H1 (cell line): ENCODE measurements around the gene NBEA. TPM values are rescaled to one million over a fixed set of nuclear protein-coding genes. Genes with fewer than 3 reads are reported as not detected.

ENCODE experiments used
- CTCF ChIA-PET: fragments of 300-600 bp; sonication (Branson Sonifier 250); formaldehyde crosslinking; loops from one replicate; lab custom pipeline; 2021; ENCODE audit not compliant: partially characterized antibody; lab: Charles Lee
- POLR2A ChIA-PET: fragments of 300-600 bp; sonication (Branson Sonifier 250); formaldehyde crosslinking; loops from one replicate; lab custom pipeline; 2021; ENCODE audit warnings: inconsistent platforms; ENCODE audit not compliant: partially characterized antibody; lab: Charles Lee
- DNase-seq, 2 experiments: peaks; one replicate each; pipeline versions ENCODE4 v3.0.0 to v3.0.0-alpha.2; 2010 to 2022; ENCODE audit warnings: low spot score in 2 of 2, low read depth in 1 of 2, mixed read lengths in 1 of 2
- FAIRE-seq: peaks from 2 replicates; lab custom pipeline; 2011; peaks lifted over from hg19 to GRCh38; lab: Jason Lieb, UNC
- H2AFZ ChIP-seq: 2 replicates; pipeline ENCODE4 v1.8.1; 2012; ENCODE audit warnings: low read length, inconsistent platforms
- H2AK5ac ChIP-seq: 2 replicates; pipeline ENCODE4 v1.6.1; 2013; ENCODE audit warnings: low read depth, low read length
- H2BK120ac ChIP-seq: replicated peaks from 2 replicates; pipeline ENCODE3; 2013; ENCODE audit warnings: low read depth, low read length, inconsistent platforms
- H2BK12ac ChIP-seq: 2 replicates; pipeline ENCODE4 v1.6.1; 2013; ENCODE audit warnings: low read depth, low read length
- H2BK15ac ChIP-seq: 2 replicates; pipeline ENCODE4 v1.6.1; 2013; ENCODE audit warnings: low read length
- H2BK20ac ChIP-seq: 2 replicates; pipeline ENCODE4 v1.6.1; 2013; ENCODE audit warnings: low read length
- H2BK5ac ChIP-seq: 2 replicates; pipeline ENCODE4 v1.6.1; 2013; ENCODE audit warnings: low read depth, low read length
- H3K14ac ChIP-seq: 2 replicates; pipeline ENCODE4 v1.6.1; 2013; ENCODE audit warnings: inconsistent platforms; ENCODE audit not compliant: insufficient read length
- H3K18ac ChIP-seq: 2 replicates; pipeline ENCODE4 v1.6.1; 2013; ENCODE audit warnings: low read length; ENCODE audit errors: extremely low read depth
- H3K23ac ChIP-seq: 2 replicates; pipeline ENCODE4 v1.6.1; 2013; ENCODE audit warnings: inconsistent platforms; ENCODE audit not compliant: insufficient read length
- H3K23me2 ChIP-seq: 2 replicates; pipeline ENCODE4 v1.6.1; 2013; ENCODE audit warnings: low read depth, low read length
- H3K27ac ChIP-seq: 2 replicates; pipeline ENCODE4 v1.6.1; 2011; ENCODE audit warnings: low read depth, low read length, inconsistent platforms
- H3K27me3 ChIP-seq, 4 experiments: replicated peaks in 1 of 4; 1 replicate in 1 of 4; 2 replicates in 3 of 4; pipeline versions ENCODE4 v1.6.1 to v1.8.1; 2011 to 2013; ENCODE audit warnings: low read length in 3 of 4, mild to moderate bottlenecking in 3 of 4, inconsistent platforms in 2 of 4, mixed read lengths in 2 of 4, moderate library complexity in 1 of 4; ENCODE audit not compliant: control insufficient read depth in 3 of 4, insufficient read depth in 3 of 4; ENCODE audit errors: extremely low read depth in 1 of 4
- H3K36me3 ChIP-seq, 4 experiments: 2 replicates each; pipeline versions ENCODE4 v1.6.1 to v1.8.1; 2011 to 2013; ENCODE audit warnings: mild to moderate bottlenecking in 4 of 4, low read length in 3 of 4, moderate library complexity in 2 of 4, control low read depth in 1 of 4, inconsistent platforms in 1 of 4; ENCODE audit not compliant: insufficient read depth in 4 of 4, control insufficient read depth in 2 of 4
- H3K4ac ChIP-seq: replicated peaks from 2 replicates; pipeline ENCODE3; 2013; ENCODE audit warnings: low read length, low read depth, mixed read lengths, inconsistent platforms; ENCODE audit not compliant: insufficient read length
- H3K4me1 ChIP-seq, 4 experiments: replicated peaks in 1 of 4; 1 replicate in 1 of 4; 2 replicates in 3 of 4; pipeline versions ENCODE4 v1.6.1 to v1.8.1; 2011 to 2013; ENCODE audit warnings: low read length in 3 of 4, inconsistent platforms in 2 of 4, mixed read lengths in 1 of 4; ENCODE audit not compliant: insufficient read depth in 4 of 4, control insufficient read depth in 3 of 4
- H3K4me2 ChIP-seq, 2 experiments: 2 replicates each; pipeline versions ENCODE4 v1.6.1 to v1.8.1; 2011 to 2013; ENCODE audit warnings: low read depth in 2 of 2, low read length in 2 of 2, control low read depth in 1 of 2, inconsistent platforms in 1 of 2, mild to moderate bottlenecking in 1 of 2; ENCODE audit not compliant: insufficient read depth in 1 of 2
- H3K4me3 ChIP-seq, 4 experiments: fragments of 200-600, 300-600 bp in 1 of 4; sonication (generic), shearing (Covaris generic), sonication (Bioruptor Twin) in 1 of 4; 2 replicates each; pipeline versions ENCODE4 v1.5.1 to v1.8.1; 2011 to 2016; ENCODE audit warnings: low read length in 4 of 4, low read depth in 3 of 4, control low read depth in 2 of 4, inconsistent platforms in 2 of 4, mild to moderate bottlenecking in 2 of 4, mixed read lengths in 1 of 4, moderate library complexity in 1 of 4; ENCODE audit not compliant: insufficient read depth in 2 of 4; ENCODE audit errors: extremely low read depth in 1 of 4
- H3K56ac ChIP-seq: replicated peaks from 2 replicates; pipeline ENCODE3; 2013; ENCODE audit warnings: low read depth, mild to moderate bottlenecking, mixed read lengths, low read length, inconsistent platforms; ENCODE audit not compliant: insufficient read length
- H3K79me1 ChIP-seq: 2 replicates; pipeline ENCODE4 v1.6.1; 2013; ENCODE audit warnings: low read depth, low read length, control low read depth
- H3K79me2 ChIP-seq, 2 experiments: 2 replicates each; pipeline versions ENCODE4 v1.6.1 to v1.8.1; 2012 to 2013; ENCODE audit warnings: low read length in 2 of 2, mild to moderate bottlenecking in 2 of 2, inconsistent platforms in 1 of 2; ENCODE audit not compliant: insufficient read depth in 2 of 2, control insufficient read depth in 1 of 2
- H3K9ac ChIP-seq, 4 experiments: replicated peaks in 1 of 4; 1 replicate in 1 of 4; 2 replicates in 3 of 4; pipeline versions ENCODE4 v1.6.1 to v1.8.1; 2011 to 2013; ENCODE audit warnings: low read depth in 3 of 4, low read length in 3 of 4, control low read depth in 2 of 4, mild to moderate bottlenecking in 2 of 4, moderate library complexity in 2 of 4, inconsistent platforms in 1 of 4; ENCODE audit errors: extremely low read depth in 1 of 4
- H3K9me3 ChIP-seq, 2 experiments: 2 replicates each; pipeline versions ENCODE4 v1.6.1 to v1.8.1; 2012 to 2013; ENCODE audit warnings: mild to moderate bottlenecking in 2 of 2, moderate library complexity in 2 of 2, control low read depth in 1 of 2, inconsistent platforms in 1 of 2, low read depth in 1 of 2, low read length in 1 of 2, mixed read lengths in 1 of 2; ENCODE audit not compliant: insufficient read depth in 2 of 2
- H4K20me1 ChIP-seq, 2 experiments: replicated peaks in 1 of 2; 2 replicates each; pipeline versions ENCODE3 to v1.8.1; 2011 to 2013; ENCODE audit warnings: inconsistent platforms in 2 of 2, low read length in 2 of 2, mild to moderate bottlenecking in 1 of 2; ENCODE audit not compliant: insufficient read depth in 2 of 2, control insufficient read depth in 1 of 2
- H4K5ac ChIP-seq: 2 replicates; pipeline ENCODE4 v1.6.1; 2013; ENCODE audit warnings: low read length, low read depth, mixed read lengths, inconsistent platforms; ENCODE audit not compliant: insufficient read length
- H4K8ac ChIP-seq: 2 replicates; pipeline ENCODE4 v1.8.0; 2013; ENCODE audit warnings: mild to moderate bottlenecking, moderate library complexity, low read length, inconsistent platforms; ENCODE audit not compliant: insufficient read depth; ENCODE audit errors: extremely low read depth
- H4K91ac ChIP-seq: replicated peaks from 2 replicates; pipeline ENCODE3; 2013; ENCODE audit warnings: low read length, mixed read lengths, inconsistent platforms; ENCODE audit not compliant: insufficient read length
- BRCA1 ChIP-seq: IDR thresholded peaks from 2 replicates; pipeline ENCODE4 v1.6.1; 2012; ENCODE audit warnings: low read depth, low read length, improper control_type of control experiment
- CBX8 ChIP-seq: fragments of 300-800, 300-1000 bp; sonication (generic); IDR thresholded peaks from 2 replicates; pipeline ENCODE4 v1.7.1; 2016; ENCODE audit warnings: low read depth, low read length, borderline replicate concordance
- CEBPB ChIP-seq: IDR thresholded peaks from 2 replicates; pipeline ENCODE4 v1.6.1; 2012; ENCODE audit warnings: low read depth, low read length
- CHD2 ChIP-seq: IDR thresholded peaks from 2 replicates; pipeline ENCODE4 v1.6.1; 2012; ENCODE audit warnings: low read length, improper control_type of control experiment
- CTCF ChIP-seq, 3 experiments: IDR thresholded peaks; 1 replicate in 2 of 3; 2 replicates in 1 of 3; pipeline versions ENCODE4 v1.5.1 to v1.6.1; 2011; ENCODE audit warnings: low read length in 3 of 3, mild to moderate bottlenecking in 3 of 3, inconsistent platforms in 2 of 3, low read depth in 1 of 3, moderate library complexity in 1 of 3; ENCODE audit not compliant: insufficient read depth in 1 of 3; ENCODE audit errors: control extremely low read depth in 1 of 3
- EZH2 ChIP-seq: fragments of 200-600 bp; sonication (generic); IDR thresholded peaks from 2 replicates; pipeline ENCODE4 v1.7.1; 2012; ENCODE audit warnings: low read depth, mild to moderate bottlenecking, moderate library complexity, low read length, inconsistent platforms; ENCODE audit not compliant: severe bottlenecking
- GTF2F1 ChIP-seq: IDR thresholded peaks from 2 replicates; pipeline ENCODE4 v1.6.1; 2012; ENCODE audit warnings: low read depth, low read length, improper control_type of control experiment, borderline replicate concordance
- HDAC6 ChIP-seq: IDR thresholded peaks from one replicate; pipeline ENCODE4 v1.7.1; 2012; ENCODE audit warnings: low read depth, mild to moderate bottlenecking, inconsistent platforms, low read length, moderate library complexity
- KDM1A ChIP-seq: fragments of 200-600, 300-600 bp; sonication (generic); IDR thresholded peaks from 2 replicates; pipeline ENCODE4 v1.7.1; 2016; ENCODE audit warnings: mild to moderate bottlenecking, low read length, borderline replicate concordance
- POLR2A ChIP-seq, 2 experiments: IDR thresholded peaks; 1 replicate in 1 of 2; 2 replicates in 1 of 2; pipeline ENCODE4 v1.6.1; 2011; ENCODE audit warnings: low read depth in 2 of 2, low read length in 2 of 2, mild to moderate bottlenecking in 2 of 2; ENCODE audit errors: control extremely low read depth in 1 of 2
- POU5F1 ChIP-seq: IDR thresholded peaks from 2 replicates; pipeline ENCODE4 v1.6.1; 2011; ENCODE audit warnings: low read depth, mild to moderate bottlenecking, low read length, moderate library complexity
- RNF2 ChIP-seq: fragments of 200-900, 300-1000 bp; sonication (generic); IDR thresholded peaks from 2 replicates; pipeline ENCODE4 v1.7.1; 2016; ENCODE audit warnings: borderline replicate concordance, low read depth, mild to moderate bottlenecking, antibody characterized with exemption, low read length; ENCODE audit not compliant: poor library complexity, severe bottlenecking; ENCODE audit errors: missing control alignments
- SIX5 ChIP-seq: IDR thresholded peaks from 2 replicates; pipeline ENCODE4 v1.6.1; 2011; ENCODE audit warnings: mild to moderate bottlenecking, low read depth, low read length
- TAF7 ChIP-seq: optimal IDR thresholded peaks from 2 replicates; pipeline ENCODE3; 2011; ENCODE audit warnings: low read depth, mild to moderate bottlenecking, inconsistent platforms, low read length, moderate library complexity, borderline replicate concordance
- polyA plus RNA-seq, 7 experiments: library from polyadenylated mRNA; depleted of rRNA in 3 of 7; stranded (reverse) in 5 of 7; unstranded in 2 of 7; fragments of >200 nt in 5 of 7; fragments of 200-250 nt in 2 of 7; gene quantifications; 1 replicate in 5 of 7; 2 replicates in 1 of 7; 4 replicates in 1 of 7; pipeline versions ENCODE4 v1.2.1 to v1.2.3, GENCODE V29; 2011 to 2013; ENCODE audit warnings: missing spikeins in 2 of 7, mixed read lengths in 2 of 7
- total RNA-seq: library from RNA; stranded (reverse); fragmentation: NEBNext Ultra II Directional; extraction: Animal tissue kit (Norgen Biotek cat#: 25700); gene quantifications from 2 replicates; pipeline ENCODE4 v1.2.1, GENCODE V29; 2021

The NBEA gene
- total and polyA plus RNA-seq, 2 of the 8 experiments (the other 6 are each of a cell fraction or from before 2014, with no cell fraction given): 14.2 to 21.5 TPM

GRCh38 chr13:35498231-35498630 is 556.2 kb downstream of the NBEA start:
- Histone ChIP-seq H2BK120ac (no peak overlapping the region), H3K4me2 (no peak overlapping the region), H3K27ac (no peak overlapping the region), H4K91ac (no peak overlapping the region), H4K8ac (no peak overlapping the region), H3K9ac (no peak overlapping the region), H3K27me3 (no peaks in the 10 kb centered on the region), H3K79me2 (no peaks in the 10 kb centered on the region), H3K18ac (no peak overlapping the region), H3K4ac (no peak overlapping the region), H4K5ac (no peak overlapping the region), H2BK20ac (no peak overlapping the region), H2AK5ac (no peak overlapping the region), H3K4me1 (no peaks in the 10 kb centered on the region; a peak in 1 of 7 replicates), H3K9me3 (no peaks in the 10 kb centered on the region), H3K36me3 (no peaks in the 10 kb centered on the region), H2BK12ac (no peak overlapping the region), H2BK5ac (no peak overlapping the region), H3K56ac (no peak overlapping the region), H3K23me2 (no peaks in the 10 kb centered on the region), H3K79me1 (no peaks in the 10 kb centered on the region), H3K4me3 (no peak overlapping the region), H2AFZ (no peak overlapping the region), H3K23ac (no peak overlapping the region), H2BK15ac (no peak overlapping the region), H4K20me1 (no peaks in the 10 kb centered on the region), H3K14ac (no peak overlapping the region)
- DNase-seq: no peak
- ChIA-PET POLR2A (no interaction called here), CTCF (no interaction called here)
- no peak for FAIRE-seq
- no peak for TF ChIP-seq POU5F1
- no peak for TF ChIP-seq KDM1A
- TF ChIP-seq CBX8: no peak
- no peak for TF ChIP-seq POLR2A (IDR thresholded peaks at IDR 0.05; ENCODE audit: control extremely low read depth in 1 of 2, low read depth in 2 of 2, low read length in 2 of 2)
- TF ChIP-seq TAF7: no peak
- TF ChIP-seq BRCA1: no peak
- TF ChIP-seq HDAC6: no peak
- TF ChIP-seq SIX5: no peak
- TF ChIP-seq RNF2: no peak
- no peak for TF ChIP-seq GTF2F1
- TF ChIP-seq CTCF (IDR thresholded peaks at IDR 0.05; ENCODE audit: control extremely low read depth in 1 of 3, insufficient read depth in 1 of 3, low read depth in 1 of 3, low read length in 3 of 3): no peak
- no peak for TF ChIP-seq CHD2
- TF ChIP-seq EZH2: no peak
- no peak for TF ChIP-seq CEBPB
